GM06990 (cell line): ENCODE measurements around the gene ACSL3.

Experiments used
- DNase-seq: peaks from one replicate; pipeline ENCODE4 v3.0.0-alpha.2; 2011; ENCODE audit not compliant: insufficient read length; ENCODE audit errors: extremely low read depth
- H3K27me3 ChIP-seq: replicated peaks from 2 replicates; pipeline ENCODE4 v1.6.0; 2011; ENCODE audit warnings: low read length; ENCODE audit not compliant: control insufficient read depth, insufficient read depth
- H3K36me3 ChIP-seq: 2 replicates; pipeline ENCODE4 v1.5.1; 2011; ENCODE audit warnings: low read length; ENCODE audit not compliant: control insufficient read depth, insufficient read depth
- H3K4me3 ChIP-seq: replicated peaks from 2 replicates; pipeline ENCODE4 v1.5.1; 2011; ENCODE audit warnings: low read depth, mild to moderate bottlenecking, control low read depth, low read length
- CTCF ChIP-seq: IDR thresholded peaks from 2 replicates; pipeline ENCODE4 v1.5.1; 2011; ENCODE audit warnings: low read length, control low read depth, mild to moderate bottlenecking, inconsistent platforms; ENCODE audit not compliant: insufficient read depth, poor library complexity, severe bottlenecking

ACSL3 gene

GRCh38 chr2:222859786-222860612 is 837 bp upstream of the ACSL3 start:
- Histone ChIP-seq H3K4me3 (peak overlapping the region; percentile 86), H3K36me3 (no peaks in the 10 kb centered on the region), H3K27me3 (no peaks in the 10 kb centered on the region)
- no peak for TF ChIP-seq CTCF
- no peak for DNase-seq

- Histone ChIP-seq H3K36me3 (no peaks in the 10 kb centered on the region), H3K27me3 (no peaks in the 10 kb centered on the region), H3K4me3 (peak overlapping the region; percentile 86)
- no peak for TF ChIP-seq CTCF
- no peak for DNase-seq
Measured at GRCh38 chr2:222861411-222862105, 722 bp downstream of the ACSL3 start.

GRCh38 chr2:222862106-222862908 is 1.5 kb downstream of the ACSL3 start:
- no peaks in the 10 kb centered on the region for H3K36me3 ChIP-seq
- TF ChIP-seq CTCF = peak; percentile 1
- no peak for DNase-seq
- no peaks in the 10 kb centered on the region for H3K27me3 ChIP-seq
- H3K4me3 ChIP-seq = peak overlapping the region; percentile 86

GRCh38 chr2:222862909-222863544 is 2.2 kb downstream of the ACSL3 start:
- no peak for TF ChIP-seq CTCF
- no peaks in the 10 kb centered on the region for H3K36me3 ChIP-seq
- no peak for DNase-seq
- no peaks in the 10 kb centered on the region for H3K27me3 ChIP-seq
- no peak overlapping the region for H3K4me3 ChIP-seq

GRCh38 chr2:222864296-222864695 is 3.5 kb downstream of the ACSL3 start:
- Histone ChIP-seq H3K27me3 (no peaks in the 10 kb centered on the region), H3K36me3 (no peaks in the 10 kb centered on the region), H3K4me3 (no peak overlapping the region)
- TF ChIP-seq CTCF = no peak
- DNase-seq = no peak
